ENCODE results near the gene R3HDML. TPM values are rescaled to one million over a fixed set of nuclear protein-coding genes. Genes with fewer than 3 reads are reported as not detected.

R3HDML gene
- total and polyA plus RNA-seq, 2 of the 13 experiments (the other 11 are each of a cell fraction or from before 2014, with no cell fraction given), result not detected

DNA sequence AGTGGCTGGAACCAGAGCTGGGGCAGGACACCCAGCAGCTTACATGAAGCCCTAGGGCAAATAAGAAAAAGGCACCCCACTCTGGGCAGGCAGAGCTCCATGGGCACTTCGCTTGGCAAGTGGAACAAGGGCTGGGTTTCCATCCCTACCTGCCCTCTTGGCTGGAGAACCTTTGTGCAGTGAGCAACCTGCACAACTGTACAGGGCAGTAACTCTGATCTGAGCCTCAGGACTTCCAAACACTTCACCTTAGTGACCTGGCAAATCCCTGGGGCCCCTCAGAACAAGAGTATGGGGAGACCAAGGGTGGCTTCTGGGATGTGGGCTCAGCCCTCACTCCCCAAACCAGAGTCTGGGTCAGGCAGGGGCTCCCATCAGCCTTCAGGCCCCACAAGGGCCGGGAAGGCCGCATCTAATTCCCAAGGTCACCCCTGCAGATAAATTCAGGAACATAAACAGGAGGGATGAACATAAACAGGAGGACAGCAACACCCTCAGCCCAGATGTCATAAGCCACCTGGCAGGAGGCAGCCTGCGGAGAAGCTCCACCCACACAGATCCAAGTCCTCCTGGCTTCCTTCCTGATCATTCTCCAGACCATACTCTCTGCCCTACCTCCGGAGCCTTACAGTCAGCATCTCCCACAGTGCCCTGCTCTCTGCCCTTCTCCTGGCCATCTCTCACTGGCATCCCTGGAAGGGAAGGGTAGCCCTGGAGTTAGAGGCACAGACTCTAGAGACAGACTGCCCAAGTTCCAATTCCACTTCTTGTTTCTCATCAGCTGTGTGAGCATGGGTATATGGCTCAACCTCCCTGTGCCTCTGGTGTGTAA is 56.1 kb downstream of the R3HDML start (continued):
- TF ChIP-seq ZNF230 (CRISPR knock-in tag; IDR thresholded peaks at IDR 0.05) (no peak; the same call in 1 of the 2 replicates), MYC (CRISPR knock-in tag; IDR thresholded peaks at IDR 0.05; ENCODE audit: borderline replicate concordance) (peak; percentile 60; the same call in 1 of the 2 replicates), ZBTB38 (CRISPR knock-in tag; IDR thresholded peaks at IDR 0.05) (peak; percentile 93; the same call in 1 of the 2 replicates), NONO (IDR thresholded peaks at IDR 0.05) (no peak), NONO (CRISPR knock-in tag; conservative IDR thresholded peaks at IDR 0.05) (0 out of 2 replicates have a peak, but pooled peaks have one; percentile 62), ZNF607 (CRISPR knock-in tag; IDR thresholded peaks at IDR 0.05; ENCODE audit: borderline replicate concordance) (peak; percentile 69; the same call in 1 of the 2 replicates), ZNF160 (CRISPR knock-in tag; IDR thresholded peaks at IDR 0.05) (no peak), KLF11 (CRISPR knock-in tag; IDR thresholded peaks at IDR 0.05) (no peak), JUNB (CRISPR knock-in tag; IDR thresholded peaks at IDR 0.05; ENCODE audit: borderline replicate concordance) (no peak), FLYWCH1 (CRISPR knock-in tag; IDR thresholded peaks at IDR 0.05) (no peak), SIX4 (CRISPR knock-in tag; IDR thresholded peaks at IDR 0.05) (no peak), DMAP1 (CRISPR knock-in tag; IDR thresholded peaks at IDR 0.05) (no peak), ZNF274 (CRISPR knock-in tag; IDR thresholded peaks at IDR 0.05) (no peak; the same call in 1 of the 2 replicates), NKX3-1 (CRISPR knock-in tag; IDR thresholded peaks at IDR 0.05) (peak; percentile 66; the same call in 1 of the 2 replicates), SNRNP70 (IDR thresholded peaks at IDR 0.05; ENCODE audit: low read depth, low read length) (no peak), NFRKB (IDR thresholded peaks at IDR 0.05) (no peak), ZNF33B (CRISPR knock-in tag; IDR thresholded peaks at IDR 0.05) (0 out of 2 replicates have a peak, but pooled peaks have one; percentile 69), NFKB2 (CRISPR knock-in tag; IDR thresholded peaks at IDR 0.05; ENCODE audit: borderline replicate concordance) (peak; percentile 93), PCBP1 (IDR thresholded peaks at IDR 0.05; ENCODE audit: borderline replicate concordance, low read depth, low read length) (no peak), ZNF792 (CRISPR knock-in tag; IDR thresholded peaks at IDR 0.05) (no peak), ZBTB3 (CRISPR knock-in tag; IDR thresholded peaks at IDR 0.05; ENCODE audit: borderline replicate concordance, low read depth) (0 out of 2 replicates have a peak, but pooled peaks have one; percentile 8), SNAPC2 (CRISPR knock-in tag; IDR thresholded peaks at IDR 0.05) (peak; percentile 27; the same call in 1 of the 2 replicates), CEBPG (CRISPR knock-in tag; IDR thresholded peaks at IDR 0.05) (peak; percentile 69), NAIF1 (CRISPR knock-in tag; IDR thresholded peaks at IDR 0.05; ENCODE audit: borderline replicate concordance) (no peak), WIZ (CRISPR knock-in tag; IDR thresholded peaks at IDR 0.05) (peak; percentile 95), ZNF251 (CRISPR knock-in tag; IDR thresholded peaks at IDR 0.05) (no peak), ZNF776 (CRISPR knock-in tag; IDR thresholded peaks at IDR 0.05) (no peak), HNRNPLL (IDR thresholded peaks at IDR 0.05; ENCODE audit: low read depth, low read length, poor library complexity, severe bottlenecking) (no peak), HMGA1 (CRISPR knock-in tag; conservative IDR thresholded peaks at IDR 0.05) (no peak), RFX3 (CRISPR knock-in tag; IDR thresholded peaks at IDR 0.05) (no peak)
- TF ChIP-seq, protein P1, sequence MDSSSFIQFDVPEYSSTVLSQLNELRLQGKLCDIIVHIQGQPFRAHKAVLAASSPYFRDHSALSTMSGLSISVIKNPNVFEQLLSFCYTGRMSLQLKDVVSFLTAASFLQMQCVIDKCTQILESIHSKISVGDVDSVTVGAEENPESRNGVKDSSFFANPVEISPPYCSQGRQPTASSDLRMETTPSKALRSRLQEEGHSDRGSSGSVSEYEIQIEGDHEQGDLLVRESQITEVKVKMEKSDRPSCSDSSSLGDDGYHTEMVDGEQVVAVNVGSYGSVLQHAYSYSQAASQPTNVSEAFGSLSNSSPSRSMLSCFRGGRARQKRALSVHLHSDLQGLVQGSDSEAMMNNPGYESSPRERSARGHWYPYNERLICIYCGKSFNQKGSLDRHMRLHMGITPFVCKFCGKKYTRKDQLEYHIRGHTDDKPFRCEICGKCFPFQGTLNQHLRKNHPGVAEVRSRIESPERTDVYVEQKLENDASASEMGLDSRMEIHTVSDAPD (CRISPR knock-in tag; IDR thresholded peaks at IDR 0.05), result peak; percentile 37; the same call in 1 of the 2 replicates
- TF ChIP-seq, protein P2, sequence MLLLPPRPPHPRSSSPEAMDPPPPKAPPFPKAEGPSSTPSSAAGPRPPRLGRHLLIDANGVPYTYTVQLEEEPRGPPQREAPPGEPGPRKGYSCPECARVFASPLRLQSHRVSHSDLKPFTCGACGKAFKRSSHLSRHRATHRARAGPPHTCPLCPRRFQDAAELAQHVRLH (CRISPR knock-in tag; IDR thresholded peaks at IDR 0.05; ENCODE audit: borderline replicate concordance, low read depth), result no peak

Data from HepG2 (cell line).